GM12801 (cell line): Measurements from ENCODE around the gene PROSER2.

Experiments used
- TF ChIP-seq, protein P1 (sequence below): IDR thresholded peaks from one replicate; pipeline ENCODE4 v1.5.1; 2011; ENCODE audit warnings: control low read depth; ENCODE audit not compliant: insufficient read length; ENCODE audit errors: extremely low read depth

Gene PROSER2

GRCh38 chr10:11876805-11877590 is 53.8 kb downstream of the PROSER2 start:
- TF ChIP-seq, protein P1, sequence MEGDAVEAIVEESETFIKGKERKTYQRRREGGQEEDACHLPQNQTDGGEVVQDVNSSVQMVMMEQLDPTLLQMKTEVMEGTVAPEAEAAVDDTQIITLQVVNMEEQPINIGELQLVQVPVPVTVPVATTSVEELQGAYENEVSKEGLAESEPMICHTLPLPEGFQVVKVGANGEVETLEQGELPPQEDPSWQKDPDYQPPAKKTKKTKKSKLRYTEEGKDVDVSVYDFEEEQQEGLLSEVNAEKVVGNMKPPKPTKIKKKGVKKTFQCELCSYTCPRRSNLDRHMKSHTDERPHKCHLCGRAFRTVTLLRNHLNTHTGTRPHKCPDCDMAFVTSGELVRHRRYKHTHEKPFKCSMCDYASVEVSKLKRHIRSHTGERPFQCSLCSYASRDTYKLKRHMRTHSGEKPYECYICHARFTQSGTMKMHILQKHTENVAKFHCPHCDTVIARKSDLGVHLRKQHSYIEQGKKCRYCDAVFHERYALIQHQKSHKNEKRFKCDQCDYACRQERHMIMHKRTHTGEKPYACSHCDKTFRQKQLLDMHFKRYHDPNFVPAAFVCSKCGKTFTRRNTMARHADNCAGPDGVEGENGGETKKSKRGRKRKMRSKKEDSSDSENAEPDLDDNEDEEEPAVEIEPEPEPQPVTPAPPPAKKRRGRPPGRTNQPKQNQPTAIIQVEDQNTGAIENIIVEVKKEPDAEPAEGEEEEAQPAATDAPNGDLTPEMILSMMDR: no peak

DNA sequence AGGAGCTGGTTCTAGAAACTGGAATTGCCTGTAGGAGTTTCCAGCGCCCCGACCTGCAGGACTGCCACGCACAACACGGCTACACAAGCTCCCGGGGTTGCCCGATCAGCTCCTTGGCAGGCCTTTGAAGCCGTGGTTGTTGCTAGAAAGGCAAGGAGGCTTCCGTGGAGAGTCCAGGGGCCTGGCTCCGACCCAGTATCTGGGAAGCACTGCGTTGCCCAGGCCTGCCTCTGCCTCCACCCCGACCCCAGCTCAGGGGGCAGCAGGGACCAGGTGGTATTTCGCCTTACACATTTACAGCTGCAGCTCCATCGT is 54.4 kb downstream of the PROSER2 start:
- TF ChIP-seq, protein P1: no peak

- TF ChIP-seq, protein P1: no peak
Observed at GRCh38 chr10:11878776-11879175, 55.6 kb downstream of the PROSER2 start.

GRCh38 chr10:11879387-11880094 is 56.4 kb downstream of the PROSER2 start:
- TF ChIP-seq, protein P1: no peak

DNA sequence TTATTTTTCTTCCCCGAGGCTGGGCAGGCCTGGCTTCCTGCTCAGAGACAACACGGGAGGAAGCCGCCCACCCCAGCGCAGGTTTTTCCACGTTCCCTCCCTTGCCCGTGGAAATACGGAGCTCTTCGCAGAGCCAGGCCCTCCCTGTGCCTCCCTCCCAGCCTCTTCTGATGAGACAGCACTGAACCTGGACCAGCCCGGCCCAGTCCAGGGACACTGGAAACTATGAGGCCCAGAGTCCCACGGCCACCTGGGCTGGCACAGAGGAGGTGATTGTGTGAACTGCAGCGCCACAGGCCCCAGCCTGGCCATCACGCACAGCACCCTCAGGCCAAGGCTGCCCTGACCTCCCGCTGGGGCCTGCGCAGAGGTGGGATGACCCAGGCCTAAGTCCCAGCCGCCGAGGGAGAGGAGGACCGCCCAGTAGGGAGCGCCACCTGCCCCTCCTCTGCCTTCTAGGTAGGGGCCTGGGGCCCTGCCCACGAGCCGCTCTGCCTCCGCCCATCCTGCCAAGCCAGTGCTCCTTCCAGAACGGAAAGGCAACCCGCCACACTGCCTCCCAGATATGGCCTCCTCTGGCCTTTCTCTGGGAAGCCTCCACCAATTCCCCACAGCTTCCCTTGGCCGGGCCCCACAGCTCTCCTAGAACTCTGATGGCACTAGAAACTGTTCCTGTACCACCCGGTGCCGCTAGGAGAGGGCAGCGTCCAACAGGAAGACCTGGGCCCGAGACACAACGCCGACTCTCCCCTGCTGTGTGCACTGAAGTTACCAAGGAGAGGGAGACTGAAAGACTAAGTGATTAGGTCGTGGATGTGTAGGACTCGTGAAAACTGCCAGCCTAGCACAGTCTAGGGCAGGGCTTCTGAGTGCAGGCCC is 57.2 kb downstream of the PROSER2 start:
- TF ChIP-seq, protein P1: no peak

DNA sequence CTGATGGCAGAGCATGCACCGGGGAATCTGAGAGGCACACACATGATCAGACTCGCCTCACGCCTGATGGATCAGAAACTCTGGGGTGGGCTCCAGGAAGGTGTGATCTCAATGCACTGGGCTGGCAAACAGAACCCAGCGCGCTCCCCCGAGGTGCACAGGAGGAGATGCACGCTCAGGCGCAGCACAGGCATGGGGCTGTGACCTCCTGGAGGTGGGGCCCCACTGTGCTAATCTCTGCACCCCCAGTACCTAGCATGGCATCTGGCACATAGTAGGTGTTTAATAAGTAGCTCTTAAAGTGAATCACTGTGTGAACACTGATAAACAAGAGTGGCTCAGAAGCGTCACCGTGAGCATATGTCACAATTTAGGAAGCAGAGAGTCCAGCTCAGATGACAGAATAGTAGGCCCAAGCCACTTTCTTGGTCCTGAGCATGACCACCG is 57.9 kb downstream of the PROSER2 start:
- TF ChIP-seq, protein P1: no peak
